OCI-LY3 (cell line): Measurements from ENCODE around the gene TMEM150B.

Experiments
- H2AFZ ChIP-seq: fragments of 200-600, 300-600 bp; shearing (Covaris generic); 2 replicates; pipeline ENCODE4 v1.6.0; 2014; ENCODE audit warnings: antibody characterized with exemption, low read depth, low read length
- H3K27ac ChIP-seq: fragments of 200-600, 300-600 bp; sonication (generic); 2 replicates; pipeline ENCODE4 v1.5.1; 2014; ENCODE audit warnings: mild to moderate bottlenecking, low read length, moderate library complexity, mixed read lengths
- H3K27me3 ChIP-seq: fragments of 200-600, 300-600 bp; sonication (generic); 2 replicates; pipeline ENCODE4 v1.6.1; 2014; ENCODE audit warnings: low read depth, low read length, mixed read lengths
- H3K36me3 ChIP-seq: fragments of 200-600, 300-600 bp; sonication (generic); replicated peaks from 2 replicates; pipeline ENCODE3; 2014; ENCODE audit warnings: low read depth, low read length, mixed read lengths
- H3K4me1 ChIP-seq: fragments of 300-600, 200-600 bp; sonication (generic); 2 replicates; pipeline ENCODE4 v1.6.1; 2014; ENCODE audit warnings: low read length, mixed read lengths
- H3K4me2 ChIP-seq: fragments of 200-600, 300-600 bp; sonication (generic); 2 replicates; pipeline ENCODE4 v1.6.1; 2014; ENCODE audit warnings: low read length, mixed read lengths
- H3K4me3 ChIP-seq: fragments of 300-600, 200-600 bp; sonication (generic); 2 replicates; pipeline ENCODE4 v1.5.1; 2014; ENCODE audit warnings: antibody characterized with exemption, mild to moderate bottlenecking, low read length, moderate library complexity
- H3K79me2 ChIP-seq: fragments of 300-600, 200-600 bp; shearing (Covaris generic); 2 replicates; pipeline ENCODE4 v1.6.1; 2014; ENCODE audit warnings: mild to moderate bottlenecking, low read length, mixed read lengths
- H3K9ac ChIP-seq: fragments of 300-600, 200-600 bp; shearing (Covaris generic); 2 replicates; pipeline ENCODE4 v1.6.0; 2014; ENCODE audit warnings: mild to moderate bottlenecking, low read length, moderate library complexity
- H3K9me3 ChIP-seq: fragments of 200-600, 300-600 bp; shearing (Covaris generic); 2 replicates; pipeline ENCODE4 v1.6.1; 2014; ENCODE audit warnings: low read length, mixed read lengths; ENCODE audit not compliant: insufficient read depth
- H4K20me1 ChIP-seq: fragments of 200-600, 300-600 bp; sonication (generic); 2 replicates; pipeline ENCODE4 v1.6.1; 2016; ENCODE audit warnings: low read length, mixed read lengths; ENCODE audit not compliant: insufficient read depth
- EZH2phosphoT487 ChIP-seq: fragments of 200-600 bp; shearing (Covaris generic); IDR thresholded peaks from 2 replicates; pipeline ENCODE4 v1.6.1; 2018; ENCODE audit warnings: antibody characterized with exemption, mixed run types, low read depth
- TF ChIP-seq, protein P1 (sequence below): fragments of 200-600, 300-600 bp; sonication (generic); IDR thresholded peaks from 2 replicates; pipeline ENCODE4 v1.5.1; 2014; ENCODE audit warnings: antibody characterized with exemption, low read length, low read depth

Gene TMEM150B

DNA sequence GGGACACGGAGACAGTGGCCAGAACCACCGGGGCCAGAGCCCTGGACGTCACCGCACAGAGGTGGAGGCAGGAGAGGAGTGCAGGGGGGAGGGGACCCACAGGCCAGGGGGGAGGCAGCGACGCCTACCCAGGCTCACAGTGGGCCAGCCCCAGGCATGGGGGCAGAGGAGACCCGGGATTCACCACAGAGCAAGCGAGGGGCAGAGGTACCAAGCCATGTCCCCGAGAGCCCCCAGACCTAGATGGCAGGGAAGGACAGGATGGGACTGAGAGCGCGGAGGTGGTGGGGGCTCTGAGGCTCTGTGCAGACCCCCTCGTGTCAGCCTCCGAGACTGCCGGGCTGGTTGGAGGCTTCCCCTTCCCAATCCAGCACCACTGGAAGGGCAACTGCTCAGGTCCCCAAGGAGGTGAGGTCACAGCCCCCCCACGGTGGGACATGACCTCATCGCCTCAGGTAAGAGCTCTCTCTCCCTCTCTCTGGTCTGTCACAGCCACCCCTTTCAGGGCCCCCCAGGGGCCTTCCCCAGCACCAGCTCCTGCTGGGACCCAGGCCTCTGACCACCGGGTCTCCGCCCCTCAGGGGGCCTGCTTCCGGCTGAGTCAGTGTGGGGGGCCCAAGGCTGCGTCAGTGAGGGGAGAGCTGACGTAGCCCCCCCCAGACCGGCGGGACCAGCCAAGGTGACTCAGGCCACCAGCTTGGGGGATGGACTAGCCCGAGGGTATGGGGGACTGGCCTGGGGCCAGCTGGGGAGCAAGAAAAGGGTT, 47.4 kb upstream of the TMEM150B start:
- H3K27ac ChIP-seq = no peak overlapping the region
- no peak overlapping the region for H2AFZ ChIP-seq
- no peaks in the 10 kb centered on the region for H3K79me2 ChIP-seq
- H3K9ac ChIP-seq = no peak overlapping the region
- H3K27me3 ChIP-seq = peaks cover 21% of the 10 kb centered on the region
- H3K9me3 ChIP-seq = no peaks in the 10 kb centered on the region
- TF ChIP-seq, protein P1, sequence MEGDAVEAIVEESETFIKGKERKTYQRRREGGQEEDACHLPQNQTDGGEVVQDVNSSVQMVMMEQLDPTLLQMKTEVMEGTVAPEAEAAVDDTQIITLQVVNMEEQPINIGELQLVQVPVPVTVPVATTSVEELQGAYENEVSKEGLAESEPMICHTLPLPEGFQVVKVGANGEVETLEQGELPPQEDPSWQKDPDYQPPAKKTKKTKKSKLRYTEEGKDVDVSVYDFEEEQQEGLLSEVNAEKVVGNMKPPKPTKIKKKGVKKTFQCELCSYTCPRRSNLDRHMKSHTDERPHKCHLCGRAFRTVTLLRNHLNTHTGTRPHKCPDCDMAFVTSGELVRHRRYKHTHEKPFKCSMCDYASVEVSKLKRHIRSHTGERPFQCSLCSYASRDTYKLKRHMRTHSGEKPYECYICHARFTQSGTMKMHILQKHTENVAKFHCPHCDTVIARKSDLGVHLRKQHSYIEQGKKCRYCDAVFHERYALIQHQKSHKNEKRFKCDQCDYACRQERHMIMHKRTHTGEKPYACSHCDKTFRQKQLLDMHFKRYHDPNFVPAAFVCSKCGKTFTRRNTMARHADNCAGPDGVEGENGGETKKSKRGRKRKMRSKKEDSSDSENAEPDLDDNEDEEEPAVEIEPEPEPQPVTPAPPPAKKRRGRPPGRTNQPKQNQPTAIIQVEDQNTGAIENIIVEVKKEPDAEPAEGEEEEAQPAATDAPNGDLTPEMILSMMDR = no peak
- no peak for TF ChIP-seq EZH2phosphoT487
- no peak overlapping the region for H3K4me2 ChIP-seq
- no peaks in the 10 kb centered on the region for H3K36me3 ChIP-seq
- peaks cover 11% of the 10 kb centered on the region for H3K4me1 ChIP-seq
- no peak overlapping the region for H3K4me3 ChIP-seq
- H4K20me1 ChIP-seq = no peaks in the 10 kb centered on the region

DNA sequence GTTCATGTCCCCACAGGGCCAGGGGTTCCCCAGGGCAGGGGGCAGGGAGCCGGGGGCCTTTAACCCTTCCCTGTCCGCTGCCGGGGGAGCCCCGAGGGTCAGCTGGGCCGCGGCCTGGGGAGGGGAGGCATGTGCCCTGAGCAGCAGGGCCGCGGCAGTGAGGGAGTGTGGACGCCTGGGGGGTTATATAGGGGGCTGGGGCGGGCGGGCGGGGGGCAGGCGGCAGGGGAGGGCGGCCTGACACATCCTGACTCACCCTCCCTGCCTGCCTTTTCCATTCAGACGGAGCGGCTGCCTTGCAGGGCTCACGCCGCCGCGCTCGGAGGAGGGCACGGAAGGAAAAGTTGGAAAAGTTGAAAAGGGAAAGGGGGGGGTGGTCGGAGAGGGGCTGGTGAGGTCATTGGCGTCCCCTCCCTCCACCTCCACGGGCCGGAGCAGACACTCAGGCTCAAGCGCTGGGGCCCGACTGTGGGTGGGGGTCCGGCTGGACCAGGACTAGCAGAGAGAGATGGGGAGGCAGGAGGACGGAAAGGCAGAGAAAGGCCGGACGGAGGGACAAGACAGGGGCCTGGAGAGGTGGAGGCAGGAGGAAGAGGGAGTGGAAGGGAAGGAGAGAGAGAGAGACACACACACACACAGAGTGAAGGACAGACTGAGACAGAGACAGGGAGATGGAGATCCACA, 45.3 kb upstream of the TMEM150B start, which contains the start of gene IL11:
TSS of gene IL11 (minus strand) at position 159 of the 684 bp plus-strand sequence. CDS start at position 6, 153 bp downstream.
- Histone ChIP-seq H3K4me3 (no peak within 1 kb of the TSS), H3K4me1 (peaks cover 7% of the 10 kb centered on the region), H3K9ac (no peak within 1 kb of the TSS), H3K9me3 (no peaks in the 10 kb centered on the region), H3K36me3 (no peaks in the 10 kb centered on the region), H3K79me2 (no peaks in the 10 kb centered on the region), H4K20me1 (no peaks in the 10 kb centered on the region), H3K27me3 (peaks cover 21% of the 10 kb centered on the region), H3K4me2 (no peak within 1 kb of the TSS), H3K27ac (no peak within 1 kb of the TSS), H2AFZ (no peak within 1 kb of the TSS)
- no peak for TF ChIP-seq EZH2phosphoT487
- TF ChIP-seq, protein P1 = no peak

DNA sequence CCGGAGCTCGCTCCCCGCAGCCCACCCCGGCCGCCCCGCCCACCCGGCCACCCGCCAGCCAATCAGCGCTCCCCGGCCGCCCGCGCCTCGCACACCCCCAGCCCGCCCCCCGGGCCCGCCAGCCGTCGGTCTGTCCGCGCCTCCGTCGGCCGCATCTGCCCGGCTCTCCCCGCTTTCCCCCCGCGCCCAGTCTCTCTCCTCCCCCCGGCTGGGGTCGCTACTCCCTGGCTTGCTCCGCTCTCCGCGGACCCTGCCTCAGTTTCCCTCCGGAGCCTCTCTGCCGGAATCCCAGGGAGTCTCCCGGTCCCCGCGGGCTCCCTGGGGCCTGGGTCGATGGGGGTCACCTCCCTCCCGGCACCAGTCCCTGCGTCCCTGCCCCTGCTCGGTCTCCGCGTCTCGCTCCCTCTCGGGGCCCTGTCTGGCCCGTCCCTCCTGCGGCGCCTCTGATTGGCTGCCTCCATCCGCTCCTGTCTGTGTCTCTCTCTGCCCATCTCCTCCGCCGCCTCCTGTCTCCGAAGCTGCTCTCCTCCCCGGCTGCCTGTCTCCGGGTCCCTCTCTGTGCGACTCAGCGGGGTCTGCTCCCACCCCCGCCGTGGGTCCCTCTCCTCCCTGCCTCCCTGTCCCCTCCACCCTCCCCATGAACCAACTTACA, 44.6 kb upstream of the TMEM150B start:
- TF ChIP-seq EZH2phosphoT487 = no peak
- TF ChIP-seq, protein P1 = no peak
- Histone ChIP-seq H3K9me3 (no peaks in the 10 kb centered on the region), H3K9ac (no peak overlapping the region), H3K79me2 (no peaks in the 10 kb centered on the region), H4K20me1 (no peaks in the 10 kb centered on the region), H2AFZ (no peak overlapping the region), H3K4me2 (no peak overlapping the region), H3K27me3 (peaks cover 21% of the 10 kb centered on the region), H3K4me1 (peaks cover 6% of the 10 kb centered on the region; the same call in 1 of the 2 replicates), H3K27ac (no peak overlapping the region), H3K36me3 (no peaks in the 10 kb centered on the region), H3K4me3 (no peak overlapping the region)
